GM12878 (cell line): ENCODE measurements around the gene KIAA1671. TPM values are rescaled to one million over a fixed set of nuclear protein-coding genes. Genes with fewer than 3 reads are reported as not detected.

Experiments
- ATAC-seq: fragments of 200-7000 bp; cut with Tn5 transposase; 3 replicates; pipeline ENCODE4 v1.9.1; 2020; ENCODE audit warnings: mild to moderate bottlenecking, moderate library complexity
- BruUV-seq: library from RNA; stranded (reverse); fragments of 400-500 nt; replicated peaks from 2 replicates; lab custom pipeline; 2021; lab: Mats Ljungman, UMichigan
- CTCF ChIA-PET: fragments of 300-600 bp; sonication (Branson Sonifier 250); formaldehyde crosslinking; extraction: SDS; loops from one replicate; lab custom pipeline; 2021; ENCODE audit warnings: inconsistent platforms; lab: Yijun Ruan, JAX
- POLR2A ChIA-PET: fragments of 350-600 bp; formaldehyde crosslinking; extraction: SDS; loops from one replicate; lab custom pipeline; 2021; ENCODE audit warnings: inconsistent platforms; lab: Charles Lee
- RAD21 ChIA-PET: fragments of 300-600 bp; sonication (Branson Sonifier 250); formaldehyde crosslinking; loops from one replicate; lab custom pipeline; 2023; ENCODE audit warnings: antibody characterized with exemption; ENCODE audit not compliant: unreplicated experiment; lab: Charles Lee
- SMC1A ChIA-PET: fragments of 300-600 bp; sonication (Branson Sonifier 250); formaldehyde crosslinking; loops from one replicate; lab custom pipeline; 2023; ENCODE audit not compliant: unreplicated experiment, uncharacterized antibody; lab: Charles Lee
- DNase-seq: peaks from one replicate; pipeline ENCODE4 v3.0.0-alpha.2; 2011; ENCODE audit warnings: low read depth, low spot score
- FAIRE-seq: peaks from 3 replicates; lab custom pipeline; 2011; peaks lifted over from hg19 to GRCh38; lab: Jason Lieb, UNC
- H2AFZ ChIP-seq: 2 replicates; pipeline ENCODE4 v1.6.0; 2011; ENCODE audit warnings: low read depth, low read length, control low read depth; ENCODE audit not compliant: control insufficient read depth
- H3K27ac ChIP-seq: 2 replicates; pipeline ENCODE4 v1.5.1; 2011; ENCODE audit warnings: control low read depth; ENCODE audit not compliant: control insufficient read depth, insufficient read depth
- H3K27me3 ChIP-seq, 2 experiments: replicated peaks in 1 of 2; 2 replicates each; pipeline versions ENCODE4 v1.6.0 to v1.6.1; 2011; ENCODE audit warnings: low read length in 1 of 2; ENCODE audit not compliant: control insufficient read depth in 2 of 2, insufficient read depth in 2 of 2
- H3K36me3 ChIP-seq, 2 experiments: 2 replicates each; pipeline ENCODE4 v1.5.1; 2011; ENCODE audit warnings: low read length in 1 of 2; ENCODE audit not compliant: control insufficient read depth in 2 of 2, insufficient read depth in 2 of 2
- H3K4me1 ChIP-seq: 2 replicates; pipeline ENCODE4 v1.6.1; 2011; ENCODE audit warnings: mild to moderate bottlenecking, low read length, moderate library complexity, mixed read lengths; ENCODE audit not compliant: control insufficient read depth, insufficient read depth
- H3K4me2 ChIP-seq: 2 replicates; pipeline ENCODE4 v1.6.0; 2011; ENCODE audit warnings: control low read depth; ENCODE audit not compliant: control insufficient read depth, insufficient read depth
- H3K4me3 ChIP-seq: fragments of 200-600 bp; sonication (generic); 2 replicates; pipeline ENCODE4 v1.5.1; 2016
- H3K79me2 ChIP-seq: 2 replicates; pipeline ENCODE4 v1.6.0; 2011; ENCODE audit warnings: low read length; ENCODE audit not compliant: control insufficient read depth, insufficient read depth
- H3K9ac ChIP-seq: 2 replicates; pipeline ENCODE4 v1.8.0; 2011; ENCODE audit warnings: low read length, control low read depth, mixed read lengths; ENCODE audit not compliant: control insufficient read depth, insufficient read depth
- H3K9me3 ChIP-seq: replicated peaks from 3 replicates; pipeline ENCODE4 v1.5.1; 2011; ENCODE audit warnings: mild to moderate bottlenecking, low read length; ENCODE audit not compliant: control insufficient read depth, insufficient read depth
- H4K20me1 ChIP-seq: 2 replicates; pipeline ENCODE4 v1.6.0; 2011; ENCODE audit not compliant: control insufficient read depth, insufficient read depth
- ESRRA ChIP-seq: IDR thresholded peaks from 2 replicates; pipeline ENCODE4 v1.6.1; 2012; ENCODE audit warnings: mild to moderate bottlenecking, low read length, improper control_type of control experiment
- GATAD2B ChIP-seq: fragments of 450-650 bp; conservative IDR thresholded peaks from 2 replicates; pipeline ENCODE4 v1.6.1; 2017; ENCODE audit warnings: low read depth, mild to moderate bottlenecking, moderate library complexity
- JUNB ChIP-seq: IDR thresholded peaks from 2 replicates; pipeline ENCODE4 v1.6.1; 2016; ENCODE audit warnings: antibody characterized with exemption, mild to moderate bottlenecking
- MAX ChIP-seq: IDR thresholded peaks from 2 replicates; pipeline ENCODE4 v1.6.1; 2012; ENCODE audit warnings: low read depth, low read length, improper control_type of control experiment
- MYB ChIP-seq: fragments of 150-350 bp; IDR thresholded peaks from 2 replicates; pipeline ENCODE4 v1.6.1; 2014; ENCODE audit warnings: mild to moderate bottlenecking, low read depth, low read length, borderline replicate concordance
- NBN ChIP-seq: fragments of 450-650 bp; IDR thresholded peaks from 2 replicates; pipeline ENCODE4 v1.6.1; 2016
- PAX5 ChIP-seq: IDR thresholded peaks from 2 replicates; pipeline ENCODE4 v1.6.1; 2011; ENCODE audit warnings: low read depth, low read length, borderline replicate concordance
- SPI1 ChIP-seq: IDR thresholded peaks from 2 replicates; pipeline ENCODE4 v1.6.1; 2011; ENCODE audit warnings: low read depth, mild to moderate bottlenecking, low read length, moderate library complexity, borderline replicate concordance; ENCODE audit not compliant: insufficient read depth
- WGBS: methylation state at CpG from one replicate; pipeline ENCODE4 v1.1.6; 2016; ENCODE audit warnings: low lambda C conversion rate; ENCODE audit not compliant: insufficient replicate concordance, insufficient coverage; ENCODE audit errors: missing lambda C conversion rate; 5-methylcytosine and 5-hydroxymethylcytosine counted together
- in situ Hi-C: fragments of 300-500 bp; cut with MboI; formaldehyde crosslinking; loops from 9 replicates; pipeline ENCODE4 v1.14.3; 2018; ENCODE audit warnings: mixed read lengths
- intact Hi-C: fragments of 100-400 bp; cut with micrococcal nuclease; formaldehyde crosslinking; loops from one replicate; pipeline ENCODE4 v1.14.2; 2022; ENCODE audit not compliant: unreplicated experiment
- polyA plus RNA-seq, 11 experiments: library from polyadenylated mRNA; depleted of rRNA in 4 of 11; unstranded in 6 of 11; stranded (reverse) in 5 of 11; fragments of >200 nt; fragmentation: Nextera tagmentation in 4 of 11; fragmentation: Illumina TruSeq in 1 of 11; extraction: Ambion mirVana in 4 of 11; extraction: Trizol in 1 of 11; gene quantifications; 1 replicate in 1 of 11; 2 replicates in 10 of 11; pipeline versions ENCODE4 v1.2.1 to v1.2.3, GENCODE V29; 2011 to 2016; ENCODE audit warnings: inconsistent platforms in 2 of 11, missing spikeins in 2 of 11, low read depth in 1 of 11
- total RNA-seq, 4 experiments: library from RNA; depleted of rRNA in 3 of 4; stranded (reverse); fragments of >200 nt in 3 of 4; fragmentation: Illumina TruSeq in 1 of 4; extraction: Trizol in 1 of 4; gene quantifications; 2 replicates each; pipeline versions ENCODE4 v1.2.1 to v1.2.3, GENCODE V29; 2013 to 2021

The KIAA1671 gene
- total and polyA plus RNA-seq, 10 of the 15 experiments (the other 5 are each of a cell fraction or from before 2014, with no cell fraction given) = 0.05 to 2.7 (median 0.33) TPM

GRCh38 chr22:25039255-25039654 is 86.7 kb downstream of the KIAA1671 start:
- Histone ChIP-seq H3K4me1 (no peaks in the 10 kb centered on the region), H2AFZ (no peak overlapping the region), H3K36me3 (no peaks in the 10 kb centered on the region), H3K27ac (no peak overlapping the region), H3K4me2 (no peak overlapping the region), H3K27me3 (peaks cover 0 to 2% of the 10 kb centered on the region in 2 experiments; a peak in 3 of 4 replicates), H3K4me3 (no peak overlapping the region), H3K9me3 (no peaks in the 10 kb centered on the region), H4K20me1 (no peaks in the 10 kb centered on the region), H3K9ac (no peak overlapping the region), H3K79me2 (no peaks in the 10 kb centered on the region)
- no TSS peak for BruUV-seq
- intact Hi-C loops = no loop called here
- POLR2A ChIA-PET = no interaction called here
- RAD21 ChIA-PET = no interaction called here
- 52% methylated on average over 17 of the region's 17 CpGs for WGBS
- no peak for DNase-seq
- TF ChIP-seq PAX5 (0 out of 2 replicates have a peak, but pooled peaks have one; percentile 46), JUNB (no peak)
- CTCF ChIA-PET = no interaction called here
- ATAC-seq = no peak
- SMC1A ChIA-PET = no interaction called here
- in situ Hi-C loops = no loop called here
- no peak for FAIRE-seq

- Histone ChIP-seq H3K9me3 (no peaks in the 10 kb centered on the region), H3K4me2 (no peak overlapping the region), H3K36me3 (no peaks in the 10 kb centered on the region), H2AFZ (no peak overlapping the region), H3K27ac (no peak overlapping the region), H4K20me1 (no peaks in the 10 kb centered on the region), H3K4me1 (no peaks in the 10 kb centered on the region), H3K27me3 (peaks cover 0 to 2% of the 10 kb centered on the region in 2 experiments; a peak in 3 of 4 replicates), H3K9ac (no peak overlapping the region), H3K79me2 (no peaks in the 10 kb centered on the region), H3K4me3 (no peak overlapping the region)
- WGBS = 44% methylated on average over 14 of the region's 14 CpGs
- BruUV-seq = no TSS peak
- in situ Hi-C loops = no loop called here
- intact Hi-C loops = no loop called here
- ChIA-PET SMC1A (no interaction called here), CTCF (no interaction called here), RAD21 (no interaction called here), POLR2A (no interaction called here)
- DNase-seq = no peak
- ATAC-seq = no peak
- TF ChIP-seq ESRRA (no peak), SPI1 (no peak), MYB (no peak), GATAD2B (no peak), NBN (no peak), MAX (no peak)
- no peak for FAIRE-seq
Measured at GRCh38 chr22:25039754-25040153, 87.2 kb downstream of the KIAA1671 start.
